GM19455 (cell line): ENCODE data around the gene EIF2S2.

Experiments used
- ATAC-seq: cut with Tn5 transposase; IDR thresholded peaks from one replicate; pipeline ENCODE4 v1.9.1; 2021; ENCODE audit not compliant: unreplicated experiment

EIF2S2 gene

DNA sequence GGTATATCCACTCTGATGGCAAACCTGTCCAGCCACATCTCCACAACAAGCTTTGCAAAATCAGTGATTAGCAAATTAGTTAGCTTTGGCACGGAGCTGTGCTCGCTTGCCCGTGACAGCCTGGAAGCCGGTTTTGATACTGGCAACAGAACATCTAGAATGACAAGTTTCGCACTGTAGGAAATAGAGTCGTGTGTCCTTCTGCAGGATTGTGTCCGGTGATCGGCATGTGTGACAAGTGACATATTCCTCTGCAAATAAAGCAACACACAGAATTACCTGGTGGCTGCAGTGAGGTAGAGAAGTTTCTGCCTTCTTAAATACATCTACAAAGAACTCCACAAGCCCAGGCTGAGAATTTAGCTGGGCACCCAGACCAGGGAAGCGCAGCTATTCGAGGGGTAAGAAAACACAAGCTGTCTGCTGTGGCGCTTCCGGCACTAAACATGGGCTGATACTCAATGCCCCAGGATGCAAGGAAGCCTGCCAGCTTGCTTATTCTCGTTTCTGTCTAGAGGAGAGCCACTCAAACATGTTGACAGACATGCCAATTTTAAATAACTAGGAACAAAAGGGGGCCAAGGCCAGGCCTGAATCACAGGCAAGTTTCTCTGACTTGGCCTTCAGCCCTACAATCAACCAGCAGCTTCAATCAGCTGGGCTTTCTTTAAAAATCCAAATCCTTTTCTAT lies 22.2 kb downstream of the EIF2S2 start:
- ATAC-seq = no peak

- ATAC-seq = no peak
Observed at GRCh38 chr20:34089175-34089479, 22.9 kb downstream of the EIF2S2 start.

DNA sequence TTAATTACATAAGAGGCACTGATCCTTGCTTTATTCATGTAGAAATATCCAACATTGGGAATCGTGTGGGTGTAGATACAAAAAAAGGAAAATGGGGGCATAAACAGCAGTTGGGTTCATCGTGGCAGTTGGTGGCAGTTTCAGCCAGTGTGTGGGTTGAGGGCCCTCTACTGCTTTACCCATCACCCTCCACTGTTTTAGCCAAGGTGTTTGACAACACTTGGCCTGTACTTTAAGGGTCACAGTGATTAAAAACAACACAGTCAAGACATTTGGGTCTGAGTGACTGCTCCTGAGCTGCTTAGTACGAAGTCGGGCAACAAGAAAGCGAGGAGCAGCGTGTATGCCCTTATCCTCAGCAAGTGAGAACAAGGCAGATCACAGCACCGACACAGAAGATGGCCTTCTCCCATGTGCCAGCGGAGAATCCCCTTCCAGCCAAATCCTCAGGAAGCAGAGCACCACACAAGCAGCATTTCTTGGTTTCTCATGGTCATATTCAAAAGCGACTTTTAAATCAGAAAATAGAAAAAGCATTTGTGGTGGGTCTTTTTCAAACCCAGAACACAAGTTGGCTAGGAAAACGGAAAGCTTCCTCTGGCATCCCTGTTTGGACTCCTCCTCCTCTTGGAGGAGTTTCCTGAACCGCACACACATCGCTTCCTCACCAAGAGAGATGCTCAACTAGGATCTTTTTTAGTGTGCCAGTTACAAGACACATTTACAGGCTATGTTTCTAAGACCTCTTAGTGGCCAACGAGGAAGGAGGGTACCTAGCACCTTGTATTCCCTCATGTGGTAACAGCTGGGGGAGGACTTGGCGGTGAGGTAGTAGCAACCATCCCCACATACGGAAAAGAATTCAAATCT lies 23.5 kb downstream of the EIF2S2 start:
- no peak for ATAC-seq

DNA sequence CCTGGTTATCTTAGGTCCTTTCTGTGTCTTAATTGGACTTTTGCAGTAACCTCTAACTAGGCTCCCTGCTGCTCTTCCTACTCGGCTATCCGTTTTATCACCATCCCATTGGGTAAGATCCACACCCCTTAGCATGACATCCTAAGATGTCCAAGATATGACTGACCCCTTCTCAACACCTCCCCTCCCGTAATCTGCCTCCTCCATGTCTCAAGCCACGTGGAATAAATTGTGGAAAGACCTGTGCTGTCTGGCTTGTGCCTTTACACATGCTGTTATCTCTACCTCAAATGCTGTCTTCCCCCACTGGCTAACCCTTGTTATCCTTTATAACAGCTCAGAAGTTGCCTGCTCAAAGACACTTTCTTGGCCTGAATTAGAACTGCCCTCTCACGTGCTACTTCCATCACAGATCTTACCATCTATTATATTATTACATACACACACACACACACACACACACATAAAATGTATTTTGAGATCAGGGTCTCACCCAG lies 26.5 kb downstream of the EIF2S2 start:
- no peak for ATAC-seq

DNA sequence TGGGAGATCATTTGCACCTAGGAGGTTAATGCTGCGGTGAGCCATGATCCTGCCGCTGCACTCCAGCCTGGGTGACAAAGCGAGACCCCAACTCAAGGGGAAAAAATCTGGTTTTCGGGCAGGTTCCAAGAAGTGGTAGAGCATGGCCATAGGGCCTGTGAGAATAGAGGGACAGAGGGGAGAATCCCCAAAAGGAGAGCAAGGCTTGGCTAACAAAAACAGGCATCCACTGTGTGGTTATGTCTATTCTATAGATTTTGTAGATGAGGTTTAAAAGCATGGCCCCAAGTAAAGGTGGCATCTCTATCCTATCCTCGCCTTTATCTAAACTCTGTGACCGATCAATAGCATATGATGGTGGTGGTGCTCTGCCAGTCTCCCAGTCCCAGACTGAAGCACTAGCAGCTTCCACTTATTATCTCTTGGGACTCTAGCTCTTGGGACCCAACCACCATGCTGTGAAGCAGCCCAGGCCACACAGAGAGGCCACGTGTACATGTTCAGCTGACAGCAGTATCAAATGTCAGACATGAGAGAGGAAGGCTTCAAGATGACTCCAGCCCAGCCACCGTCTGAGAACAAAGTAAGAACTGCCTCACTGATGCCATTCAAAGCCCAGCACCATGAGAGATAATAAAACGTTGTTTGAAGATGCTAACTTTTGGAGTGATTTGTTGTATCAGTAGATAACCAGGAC lies 27.7 kb downstream of the EIF2S2 start:
- ATAC-seq = no peak

DNA sequence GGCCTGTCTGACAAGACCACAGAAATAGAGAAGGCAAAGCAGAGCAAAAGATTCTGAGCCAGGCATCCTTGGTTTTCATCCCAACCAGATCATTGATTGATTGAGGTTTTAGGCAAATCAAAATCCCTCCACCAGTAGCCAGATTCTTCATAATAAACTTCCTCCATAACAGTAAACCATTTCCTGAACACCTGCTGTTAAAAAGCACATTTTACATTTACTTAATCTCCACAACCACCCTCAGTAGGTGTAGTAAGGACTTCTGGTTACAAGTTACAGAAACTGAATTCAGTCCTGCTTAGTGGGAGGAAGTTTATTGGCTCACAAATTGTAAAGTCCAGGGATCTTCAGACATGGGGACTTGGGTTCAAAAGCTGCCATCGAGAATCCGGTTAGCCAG lies 28.3 kb downstream of the EIF2S2 start:
- ATAC-seq = no peak

GRCh38 chr20:34083137-34083536 lies 28.9 kb downstream of the EIF2S2 start:
- no peak for ATAC-seq

- no peak for ATAC-seq
Observed at GRCh38 chr20:34082232-34082887, 29.7 kb downstream of the EIF2S2 start.

DNA sequence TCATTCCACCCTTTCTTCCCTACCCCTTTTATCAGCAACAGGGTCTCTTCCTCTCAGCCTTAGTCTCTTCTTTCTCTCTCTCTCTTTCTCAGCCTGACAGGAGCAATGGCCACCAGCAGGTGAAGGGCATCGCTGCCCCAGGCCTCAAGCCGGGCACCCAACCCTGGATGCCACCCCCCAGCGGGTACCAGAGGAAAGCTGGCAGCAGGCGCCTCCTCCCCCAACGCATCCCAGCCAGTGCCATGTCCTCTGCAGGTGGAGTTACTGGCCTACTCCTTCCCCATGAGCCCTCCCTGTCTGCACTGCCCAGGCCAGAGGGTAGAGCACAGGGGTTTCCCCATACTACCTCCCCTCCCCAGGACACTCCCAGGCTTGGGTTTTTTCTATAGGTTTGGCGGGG lies 32.2 kb downstream of the EIF2S2 start:
- ATAC-seq = no peak

DNA sequence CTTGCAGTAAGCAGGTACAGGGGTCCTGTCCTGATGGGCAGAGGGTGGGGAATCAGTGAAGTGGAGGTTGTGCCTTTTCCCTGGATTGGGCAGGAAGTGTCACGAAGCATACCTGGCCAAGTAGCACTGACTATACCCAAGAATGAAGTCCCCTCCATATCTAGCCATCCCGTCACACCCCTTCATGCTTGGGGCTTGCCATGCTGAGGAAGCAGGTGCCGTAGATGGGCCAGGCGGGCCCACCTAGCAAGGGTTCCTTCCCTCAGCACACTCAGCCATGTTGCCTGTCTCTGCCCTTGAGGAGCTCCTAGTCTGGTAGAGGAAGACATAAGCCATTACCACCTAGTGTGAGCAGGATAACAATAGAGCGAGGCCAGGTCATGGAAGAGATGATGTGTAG lies 33.5 kb downstream of the EIF2S2 start:
- no peak for ATAC-seq

DNA sequence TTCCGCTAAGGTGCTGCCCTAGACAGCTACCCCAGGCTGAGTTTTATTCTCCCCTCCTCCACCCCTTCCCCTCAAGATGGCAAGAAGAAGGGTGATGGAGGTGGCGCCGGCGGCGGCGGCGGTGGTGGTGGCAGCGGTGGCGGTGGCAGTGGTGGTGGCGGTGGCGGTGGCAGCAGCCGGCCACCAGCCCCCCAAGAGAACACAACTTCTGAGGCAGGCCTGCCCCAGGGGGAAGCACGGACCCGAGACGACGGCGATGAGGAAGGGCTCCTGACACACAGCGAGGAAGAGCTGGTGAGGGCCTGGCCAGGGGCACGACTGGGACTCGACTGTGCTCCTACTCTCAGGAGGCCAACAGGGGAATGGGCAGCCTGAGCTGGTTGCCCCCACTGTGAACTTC lies 35.1 kb downstream of the EIF2S2 start:
- ATAC-seq = no peak

GRCh38 chr20:34075647-34076046 lies 36.4 kb downstream of the EIF2S2 start:
- no peak for ATAC-seq

GRCh38 chr20:34074101-34074760 lies 37.8 kb downstream of the EIF2S2 start:
- no peak for ATAC-seq

DNA sequence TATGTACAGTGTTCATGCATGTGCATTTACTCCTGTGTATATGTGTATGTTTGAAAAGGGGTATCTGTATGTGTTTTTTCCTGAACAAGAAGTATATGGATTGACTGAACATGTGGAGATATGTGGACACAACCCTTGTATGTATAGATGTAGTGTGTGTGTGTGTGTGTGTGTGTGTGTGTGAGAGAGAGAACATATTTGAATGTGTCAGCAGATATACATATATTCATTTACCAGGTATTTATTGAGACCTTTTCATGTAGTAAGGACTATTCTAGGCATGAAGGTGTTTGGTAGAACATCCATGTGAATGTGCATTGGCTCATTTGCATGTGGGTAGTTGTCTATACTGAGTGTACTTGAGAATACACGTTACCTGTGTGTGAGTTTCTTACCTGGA lies 39.3 kb downstream of the EIF2S2 start:
- no peak for ATAC-seq

DNA sequence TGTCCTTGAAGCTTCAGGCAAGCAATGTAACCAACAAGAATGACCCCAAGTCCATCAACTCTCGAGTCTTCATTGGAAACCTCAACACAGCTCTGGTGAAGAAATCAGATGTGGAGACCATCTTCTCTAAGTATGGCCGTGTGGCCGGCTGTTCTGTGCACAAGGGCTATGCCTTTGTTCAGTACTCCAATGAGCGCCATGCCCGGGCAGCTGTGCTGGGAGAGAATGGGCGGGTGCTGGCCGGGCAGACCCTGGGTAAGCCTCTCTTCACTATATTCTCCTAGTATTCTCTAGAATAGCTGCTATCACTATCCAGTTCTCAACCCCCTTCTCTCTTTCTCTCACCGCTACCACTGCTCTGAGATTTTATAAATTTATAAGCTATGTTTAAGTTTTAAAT lies 40.0 kb downstream of the EIF2S2 start:
- ATAC-seq = no peak

DNA sequence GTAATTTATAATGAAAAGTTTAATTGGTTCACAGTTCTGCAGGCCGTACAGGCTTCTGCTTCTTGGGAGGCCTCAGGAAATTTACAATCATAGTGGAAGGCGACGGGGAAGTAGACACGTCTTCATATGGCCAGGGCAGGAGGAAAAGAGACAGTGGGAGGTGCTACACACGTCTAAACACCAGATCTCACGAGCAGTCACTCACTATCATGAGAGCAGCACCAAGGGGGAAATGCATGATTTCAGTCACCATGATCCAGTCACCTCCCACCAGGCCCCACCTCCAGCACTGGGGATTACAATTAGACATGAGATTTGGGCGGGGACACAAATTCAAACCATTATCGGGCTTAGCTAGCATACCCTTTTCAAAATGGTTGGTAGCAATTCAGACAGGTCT lies 41.2 kb downstream of the EIF2S2 start:
- ATAC-seq = no peak

- ATAC-seq = no peak
Observed at GRCh38 chr20:34070079-34070439, 42.0 kb downstream of the EIF2S2 start.

DNA sequence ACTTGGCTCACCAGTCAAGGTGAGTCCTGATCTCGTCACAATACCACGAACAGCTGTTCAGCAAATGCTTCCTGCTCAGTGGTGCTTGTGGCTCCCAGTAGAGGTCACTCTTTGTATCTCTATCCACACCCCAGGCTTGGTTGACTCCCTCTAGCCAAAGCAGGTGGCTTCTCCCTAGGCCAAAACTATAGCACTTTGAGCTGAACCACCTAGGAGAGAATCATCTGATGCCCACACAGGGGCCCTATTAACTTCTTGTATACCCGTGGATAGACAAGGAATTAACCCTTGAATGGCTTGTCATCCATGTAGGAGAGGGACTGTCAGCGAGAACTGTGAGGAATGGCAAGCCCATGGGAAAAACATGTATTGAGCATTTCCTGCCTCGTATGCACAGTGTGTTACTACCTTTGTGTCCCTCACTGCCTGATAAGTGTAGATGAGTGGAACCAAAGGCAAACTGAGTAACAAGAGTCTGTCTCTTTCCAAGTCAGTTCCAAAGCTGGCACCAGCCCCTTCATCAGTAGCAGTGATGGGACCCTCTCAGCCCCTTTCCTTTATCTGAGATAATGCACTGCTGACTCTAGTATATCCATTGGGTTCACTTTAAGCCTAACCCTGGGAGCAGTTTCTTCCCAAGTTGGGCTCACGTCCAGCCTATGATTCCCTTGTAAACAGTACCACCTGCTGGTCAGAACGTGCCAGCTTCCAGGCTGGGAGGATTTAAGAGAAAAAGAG lies 42.5 kb downstream of the EIF2S2 start:
- ATAC-seq = no peak

GRCh38 chr20:34068001-34068400 lies 44.0 kb downstream of the EIF2S2 start:
- ATAC-seq = no peak

GRCh38 chr20:34066476-34067090 lies 45.5 kb downstream of the EIF2S2 start:
- ATAC-seq = no peak
